ENCODE data around the gene KCNAB2. TPM values are rescaled to one million over a fixed set of nuclear protein-coding genes. Genes with fewer than 3 reads are reported as not detected.

KCNAB2 gene
- total RNA-seq, 1 donor from 2014 or later: 8.8 TPM

- intact Hi-C loops (cut with DNase I): no loop called here
- no peak for TF ChIP-seq POLR2AphosphoS5 (IDR thresholded peaks at IDR 0.05; ENCODE audit: insufficient read depth in 1 of 2, low read depth in 1 of 2)
- TF ChIP-seq POLR2A (IDR thresholded peaks at IDR 0.05): no peak
- TF ChIP-seq, protein P1, sequence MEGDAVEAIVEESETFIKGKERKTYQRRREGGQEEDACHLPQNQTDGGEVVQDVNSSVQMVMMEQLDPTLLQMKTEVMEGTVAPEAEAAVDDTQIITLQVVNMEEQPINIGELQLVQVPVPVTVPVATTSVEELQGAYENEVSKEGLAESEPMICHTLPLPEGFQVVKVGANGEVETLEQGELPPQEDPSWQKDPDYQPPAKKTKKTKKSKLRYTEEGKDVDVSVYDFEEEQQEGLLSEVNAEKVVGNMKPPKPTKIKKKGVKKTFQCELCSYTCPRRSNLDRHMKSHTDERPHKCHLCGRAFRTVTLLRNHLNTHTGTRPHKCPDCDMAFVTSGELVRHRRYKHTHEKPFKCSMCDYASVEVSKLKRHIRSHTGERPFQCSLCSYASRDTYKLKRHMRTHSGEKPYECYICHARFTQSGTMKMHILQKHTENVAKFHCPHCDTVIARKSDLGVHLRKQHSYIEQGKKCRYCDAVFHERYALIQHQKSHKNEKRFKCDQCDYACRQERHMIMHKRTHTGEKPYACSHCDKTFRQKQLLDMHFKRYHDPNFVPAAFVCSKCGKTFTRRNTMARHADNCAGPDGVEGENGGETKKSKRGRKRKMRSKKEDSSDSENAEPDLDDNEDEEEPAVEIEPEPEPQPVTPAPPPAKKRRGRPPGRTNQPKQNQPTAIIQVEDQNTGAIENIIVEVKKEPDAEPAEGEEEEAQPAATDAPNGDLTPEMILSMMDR (IDR thresholded peaks at IDR 0.05): no peak
- no peak for DNase-seq (ENCODE audit: extremely low spot score in 2 of 2)
- Histone ChIP-seq H3K4me3 (no peak overlapping the region), H3K4me1 (peaks cover 8% of the 10 kb centered on the region), H3K27me3 (no peaks in the 10 kb centered on the region), H3K36me3 (no peaks in the 10 kb centered on the region), H3K9me3 (no peaks in the 10 kb centered on the region), H3K27ac (no peak overlapping the region)
These were observed 79.2 kb downstream of the KCNAB2 start for GRCh38 chr1:6124746-6125365.

GRCh38 chr1:6125366-6125765, 79.7 kb downstream of the KCNAB2 start:
- TF ChIP-seq, protein P1 (IDR thresholded peaks at IDR 0.05): no peak
- TF ChIP-seq POLR2A (IDR thresholded peaks at IDR 0.05) (no peak), POLR2AphosphoS5 (IDR thresholded peaks at IDR 0.05; ENCODE audit: insufficient read depth in 1 of 2, low read depth in 1 of 2) (no peak)
- Histone ChIP-seq H3K27me3 (no peaks in the 10 kb centered on the region), H3K27ac (no peak overlapping the region), H3K4me3 (no peak overlapping the region), H3K4me1 (peaks cover 8% of the 10 kb centered on the region), H3K9me3 (no peaks in the 10 kb centered on the region), H3K36me3 (no peaks in the 10 kb centered on the region)
- intact Hi-C loops (cut with DNase I): no loop called here
- no peak for DNase-seq (ENCODE audit: extremely low spot score in 2 of 2)

DNA sequence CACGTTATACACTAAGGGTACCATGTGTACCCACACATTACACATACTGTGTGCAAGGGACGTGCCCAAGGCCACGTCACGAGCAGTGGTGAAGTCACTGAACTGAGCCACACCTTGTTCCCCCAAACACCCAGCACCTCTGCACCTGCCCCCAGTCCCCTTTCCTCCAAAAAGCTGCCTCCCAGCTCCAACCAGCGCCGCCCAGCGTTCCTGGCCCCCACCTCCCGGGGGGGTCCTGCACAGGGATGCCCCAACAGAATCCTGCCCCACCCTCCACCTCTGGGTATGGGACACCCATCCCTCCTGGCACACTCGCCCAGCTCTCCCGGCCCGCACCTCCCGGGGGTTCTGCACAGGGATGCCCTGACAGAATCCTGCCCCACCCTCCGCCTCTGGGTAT, 80.3 kb downstream of the KCNAB2 start:
- H3K9me3 ChIP-seq: no peaks in the 10 kb centered on the region
- H3K27me3 ChIP-seq: no peaks in the 10 kb centered on the region
- intact Hi-C loops (cut with DNase I): no loop called here
- H3K4me3 ChIP-seq: no peak overlapping the region
- no peak for DNase-seq (ENCODE audit: extremely low spot score in 2 of 2)
- no peak overlapping the region for H3K27ac ChIP-seq
- peaks cover 8% of the 10 kb centered on the region for H3K4me1 ChIP-seq
- no peaks in the 10 kb centered on the region for H3K36me3 ChIP-seq
- TF ChIP-seq, protein P1 (IDR thresholded peaks at IDR 0.05): no peak
- TF ChIP-seq POLR2A (IDR thresholded peaks at IDR 0.05): no peak
- no peak for TF ChIP-seq POLR2AphosphoS5 (IDR thresholded peaks at IDR 0.05; ENCODE audit: insufficient read depth in 1 of 2, low read depth in 1 of 2)

DNA sequence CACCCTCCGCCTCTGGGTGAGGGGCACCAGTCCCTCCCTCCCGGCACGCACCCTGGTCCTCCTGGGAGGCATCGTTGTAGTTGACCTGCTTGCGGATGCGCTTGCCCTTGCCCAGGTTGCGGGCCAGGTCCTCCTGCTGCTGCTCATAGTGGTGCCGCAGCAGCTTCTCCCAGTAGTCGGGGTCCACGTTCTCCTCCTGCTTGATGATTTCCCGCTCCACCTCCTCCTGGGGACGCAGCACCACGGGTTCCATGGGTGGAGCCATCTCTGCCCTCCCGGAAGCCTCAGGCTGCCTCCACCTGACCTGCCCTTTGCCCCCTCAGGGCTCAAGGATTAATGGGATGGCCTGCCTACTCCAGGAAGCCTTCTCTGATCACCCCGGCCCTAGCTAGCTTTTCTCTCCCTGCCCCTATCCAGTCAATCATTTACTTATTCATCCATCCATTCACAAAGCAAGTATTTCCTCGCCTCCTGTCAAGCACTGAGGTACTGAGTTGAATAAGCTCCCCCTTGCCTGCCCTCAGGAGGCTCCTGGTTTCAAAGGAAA, 80.9 kb downstream of the KCNAB2 start:
- no peaks in the 10 kb centered on the region for H3K9me3 ChIP-seq
- H3K27me3 ChIP-seq: no peaks in the 10 kb centered on the region
- no peak overlapping the region for H3K4me3 ChIP-seq
- DNase-seq (ENCODE audit: extremely low spot score in 2 of 2): no peak
- TF ChIP-seq POLR2A (IDR thresholded peaks at IDR 0.05): no peak
- TF ChIP-seq, protein P1 (IDR thresholded peaks at IDR 0.05): no peak
- no peak for TF ChIP-seq POLR2AphosphoS5 (IDR thresholded peaks at IDR 0.05; ENCODE audit: insufficient read depth in 1 of 2, low read depth in 1 of 2)
- no peaks in the 10 kb centered on the region for H3K36me3 ChIP-seq
- peaks cover 8% of the 10 kb centered on the region for H3K4me1 ChIP-seq
- intact Hi-C loops (cut with DNase I): no loop called here
- H3K27ac ChIP-seq: no peak overlapping the region

GRCh38 chr1:6127587-6128163, 82.0 kb downstream of the KCNAB2 start:
- peaks cover 8% of the 10 kb centered on the region for H3K4me1 ChIP-seq
- H3K36me3 ChIP-seq: no peaks in the 10 kb centered on the region
- intact Hi-C loops (cut with DNase I): no loop called here
- H3K27me3 ChIP-seq: no peaks in the 10 kb centered on the region
- no peak overlapping the region for H3K27ac ChIP-seq
- no peak for DNase-seq (ENCODE audit: extremely low spot score in 2 of 2)
- TF ChIP-seq POLR2AphosphoS5 (IDR thresholded peaks at IDR 0.05; ENCODE audit: insufficient read depth in 1 of 2, low read depth in 1 of 2): no peak
- no peak for TF ChIP-seq POLR2A (IDR thresholded peaks at IDR 0.05)
- TF ChIP-seq, protein P1 (IDR thresholded peaks at IDR 0.05): no peak
- H3K9me3 ChIP-seq: no peaks in the 10 kb centered on the region
- peak overlapping the region in 1 of 2 donors; percentile 16 for H3K4me3 ChIP-seq
